Measurements from ENCODE around the gene SENP8. TPM values are rescaled to one million over a fixed set of nuclear protein-coding genes. Genes with fewer than 3 reads are reported as not detected.

Gene SENP8
- total RNA-seq, 3 donors from 2014 or later (not counting 1 experiment from before 2014, with no cell fraction given): 0.27 to 0.45 (median 0.28) TPM

DNA sequence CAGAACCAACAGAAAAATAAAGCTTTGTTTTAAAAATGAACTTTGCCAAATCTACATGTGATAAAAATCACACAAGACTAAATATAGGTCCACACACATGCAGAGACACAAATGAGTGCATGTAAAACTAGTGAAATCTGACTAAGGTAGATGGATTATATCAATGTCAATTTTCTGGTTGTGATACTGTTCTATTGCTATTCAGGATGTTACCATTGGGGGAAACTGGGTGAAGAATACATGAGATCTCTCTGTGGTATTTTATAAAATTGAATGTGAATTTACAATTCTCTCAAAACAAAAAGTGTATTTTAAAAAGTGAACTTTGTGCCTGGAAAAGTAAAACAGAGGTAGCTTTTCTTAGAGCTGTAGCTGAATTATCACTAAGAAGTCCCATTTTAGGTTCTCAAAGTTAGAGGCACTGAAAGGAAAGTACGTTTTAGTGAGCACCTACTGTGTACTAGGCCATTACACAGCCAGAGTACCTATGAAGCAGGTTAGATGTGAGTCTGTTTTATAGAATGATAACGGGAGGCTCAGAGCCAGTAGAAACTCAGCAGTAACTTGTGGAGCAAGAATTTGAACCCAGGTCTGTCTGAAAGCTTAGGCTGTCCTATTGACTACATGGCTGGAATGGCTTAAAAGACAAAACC lies 71.2 kb downstream of the SENP8 start:
- Histone ChIP-seq H3K27me3 (ENCODE audit: control insufficient read depth, insufficient read depth, low read length) (peaks cover 9% of the 10 kb centered on the region), H3K9me3 (ENCODE audit: control insufficient read depth, insufficient read depth, low read length) (no peaks in the 10 kb centered on the region), H3K36me3 (ENCODE audit: control insufficient read depth, insufficient read depth, low read length) (no peaks in the 10 kb centered on the region), H3K4me1 (ENCODE audit: control insufficient read depth, insufficient read depth, low read length) (no peaks in the 10 kb centered on the region), H3K27ac (ENCODE audit: low read length) (no peak overlapping the region), H3K4me3 (ENCODE audit: low read length) (no peak overlapping the region)
- H3K36me3 Mint-ChIP-seq: no peaks in the 10 kb centered on the region
- DNase-seq (no peak), ATAC-seq (no peak)
- H3K4me1 Mint-ChIP-seq: no peaks in the 10 kb centered on the region
- no peak overlapping the region for H3K4me3 Mint-ChIP-seq
- H3K27me3 Mint-ChIP-seq (ENCODE audit: low read depth in 2 of 2): peaks cover 22 to 27% of the 10 kb centered on the region in 2 donors
- no peaks in the 10 kb centered on the region for H3K9me3 Mint-ChIP-seq
- intact Hi-C loops (cut with micrococcal nuclease): no loop called here
- H3K27ac Mint-ChIP-seq: no peak overlapping the region
- TF ChIP-seq, protein P1, sequence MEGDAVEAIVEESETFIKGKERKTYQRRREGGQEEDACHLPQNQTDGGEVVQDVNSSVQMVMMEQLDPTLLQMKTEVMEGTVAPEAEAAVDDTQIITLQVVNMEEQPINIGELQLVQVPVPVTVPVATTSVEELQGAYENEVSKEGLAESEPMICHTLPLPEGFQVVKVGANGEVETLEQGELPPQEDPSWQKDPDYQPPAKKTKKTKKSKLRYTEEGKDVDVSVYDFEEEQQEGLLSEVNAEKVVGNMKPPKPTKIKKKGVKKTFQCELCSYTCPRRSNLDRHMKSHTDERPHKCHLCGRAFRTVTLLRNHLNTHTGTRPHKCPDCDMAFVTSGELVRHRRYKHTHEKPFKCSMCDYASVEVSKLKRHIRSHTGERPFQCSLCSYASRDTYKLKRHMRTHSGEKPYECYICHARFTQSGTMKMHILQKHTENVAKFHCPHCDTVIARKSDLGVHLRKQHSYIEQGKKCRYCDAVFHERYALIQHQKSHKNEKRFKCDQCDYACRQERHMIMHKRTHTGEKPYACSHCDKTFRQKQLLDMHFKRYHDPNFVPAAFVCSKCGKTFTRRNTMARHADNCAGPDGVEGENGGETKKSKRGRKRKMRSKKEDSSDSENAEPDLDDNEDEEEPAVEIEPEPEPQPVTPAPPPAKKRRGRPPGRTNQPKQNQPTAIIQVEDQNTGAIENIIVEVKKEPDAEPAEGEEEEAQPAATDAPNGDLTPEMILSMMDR (IDR thresholded peaks at IDR 0.05): no peak
- WGBS (ENCODE audit: insufficient coverage): 95% methylated on average over 2 of the region's 2 CpGs

DNA sequence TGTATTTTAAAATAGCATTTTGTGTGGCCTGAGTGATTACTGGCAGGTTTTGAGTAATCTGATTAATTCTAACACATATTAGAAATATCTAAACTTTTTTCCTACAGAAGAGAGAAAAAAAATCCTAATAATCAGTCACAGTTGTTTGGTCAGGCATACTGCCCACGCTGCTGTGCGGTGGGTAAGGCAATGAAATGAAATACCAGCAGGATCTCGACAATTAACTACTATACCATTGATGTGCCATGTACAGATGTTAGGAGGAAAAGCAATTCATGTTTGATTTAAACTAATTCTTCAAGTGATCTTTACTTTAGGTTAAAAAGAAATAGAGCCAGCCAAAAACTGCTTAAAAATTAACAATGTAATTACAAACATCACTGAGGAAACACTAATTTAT lies 74.2 kb downstream of the SENP8 start:
- Histone ChIP-seq H3K4me3 (ENCODE audit: low read length) (no peak overlapping the region), H3K27me3 (ENCODE audit: control insufficient read depth, insufficient read depth, low read length) (peaks cover 2% of the 10 kb centered on the region), H3K4me1 (ENCODE audit: control insufficient read depth, insufficient read depth, low read length) (peaks cover 6% of the 10 kb centered on the region), H3K27ac (ENCODE audit: low read length) (no peak overlapping the region), H3K36me3 (ENCODE audit: control insufficient read depth, insufficient read depth, low read length) (no peaks in the 10 kb centered on the region), H3K9me3 (ENCODE audit: control insufficient read depth, insufficient read depth, low read length) (no peaks in the 10 kb centered on the region)
- ATAC-seq (no peak), DNase-seq (no peak)
- intact Hi-C loops (cut with micrococcal nuclease): loop anchor here (10.0 kb wide), 1 partner anchor 482 kb away; no protein-coding TSS in a partner anchor
- H3K27me3 Mint-ChIP-seq (ENCODE audit: low read depth in 2 of 2): peaks cover 24 to 26% of the 10 kb centered on the region in 2 donors
- no peaks in the 10 kb centered on the region for H3K4me1 Mint-ChIP-seq
- WGBS (ENCODE audit: insufficient coverage): 94% methylated on average over 3 of the region's 3 CpGs
- no peaks in the 10 kb centered on the region for H3K36me3 Mint-ChIP-seq
- H3K4me3 Mint-ChIP-seq: no peak overlapping the region
- H3K27ac Mint-ChIP-seq: no peak overlapping the region
- H3K9me3 Mint-ChIP-seq: no peaks in the 10 kb centered on the region
- TF ChIP-seq, protein P1 (IDR thresholded peaks at IDR 0.05): no peak

Other genes starting within 250 kb of the SENP8 start
- gene MYO9A, start 253 bp upstream of the SENP8 start, total RNA-seq: 10 to 100 TPM; 36.3 to 40.4 (median 37.3) TPM
- gene GRAMD2A, start 79.4 kb downstream of the SENP8 start, total RNA-seq: not detected
- 100 to 1,000 TPM; 121 to 180 (median 155) TPM for gene PKM, start 112.8 kb downstream of the SENP8 start, total RNA-seq
- 100 to 1,000 TPM; 132 to 135 (median 132) TPM for gene PARP6, start 154.2 kb downstream of the SENP8 start, total RNA-seq
- gene CELF6, start 201.8 kb downstream of the SENP8 start, total RNA-seq: 1 to 10 TPM; 2.6 to 3.2 (median 2.8) TPM

Data from natural killer cell (primary cell).